Measurements from ENCODE around the gene LSG1.

DNA sequence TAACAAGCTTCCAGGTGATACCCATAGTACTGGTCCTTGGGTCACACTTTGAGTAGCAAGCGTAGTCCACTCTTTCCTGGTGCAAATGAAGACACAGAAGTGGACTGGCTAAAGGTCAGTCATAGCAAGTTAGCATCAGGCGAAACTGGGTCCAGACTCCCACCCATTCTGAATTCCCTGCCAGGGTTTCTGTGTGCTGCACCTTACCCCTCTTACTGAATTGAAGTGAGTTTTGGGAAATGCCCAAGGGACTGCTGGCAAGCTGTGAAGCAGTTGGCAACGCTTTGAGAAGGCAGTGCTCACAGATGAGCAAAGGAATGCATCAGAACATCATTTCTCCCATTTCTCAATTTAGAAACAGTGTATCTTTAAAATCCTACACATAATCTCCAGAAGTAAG is 1.8 kb upstream of the LSG1 start:
- TF ChIP-seq, protein P1, sequence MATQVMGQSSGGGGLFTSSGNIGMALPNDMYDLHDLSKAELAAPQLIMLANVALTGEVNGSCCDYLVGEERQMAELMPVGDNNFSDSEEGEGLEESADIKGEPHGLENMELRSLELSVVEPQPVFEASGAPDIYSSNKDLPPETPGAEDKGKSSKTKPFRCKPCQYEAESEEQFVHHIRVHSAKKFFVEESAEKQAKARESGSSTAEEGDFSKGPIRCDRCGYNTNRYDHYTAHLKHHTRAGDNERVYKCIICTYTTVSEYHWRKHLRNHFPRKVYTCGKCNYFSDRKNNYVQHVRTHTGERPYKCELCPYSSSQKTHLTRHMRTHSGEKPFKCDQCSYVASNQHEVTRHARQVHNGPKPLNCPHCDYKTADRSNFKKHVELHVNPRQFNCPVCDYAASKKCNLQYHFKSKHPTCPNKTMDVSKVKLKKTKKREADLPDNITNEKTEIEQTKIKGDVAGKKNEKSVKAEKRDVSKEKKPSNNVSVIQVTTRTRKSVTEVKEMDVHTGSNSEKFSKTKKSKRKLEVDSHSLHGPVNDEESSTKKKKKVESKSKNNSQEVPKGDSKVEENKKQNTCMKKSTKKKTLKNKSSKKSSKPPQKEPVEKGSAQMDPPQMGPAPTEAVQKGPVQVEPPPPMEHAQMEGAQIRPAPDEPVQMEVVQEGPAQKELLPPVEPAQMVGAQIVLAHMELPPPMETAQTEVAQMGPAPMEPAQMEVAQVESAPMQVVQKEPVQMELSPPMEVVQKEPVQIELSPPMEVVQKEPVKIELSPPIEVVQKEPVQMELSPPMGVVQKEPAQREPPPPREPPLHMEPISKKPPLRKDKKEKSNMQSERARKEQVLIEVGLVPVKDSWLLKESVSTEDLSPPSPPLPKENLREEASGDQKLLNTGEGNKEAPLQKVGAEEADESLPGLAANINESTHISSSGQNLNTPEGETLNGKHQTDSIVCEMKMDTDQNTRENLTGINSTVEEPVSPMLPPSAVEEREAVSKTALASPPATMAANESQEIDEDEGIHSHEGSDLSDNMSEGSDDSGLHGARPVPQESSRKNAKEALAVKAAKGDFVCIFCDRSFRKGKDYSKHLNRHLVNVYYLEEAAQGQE (IDR thresholded peaks at IDR 0.05; ENCODE audit: low read depth) = no peak
- TF ChIP-seq, protein P2, sequence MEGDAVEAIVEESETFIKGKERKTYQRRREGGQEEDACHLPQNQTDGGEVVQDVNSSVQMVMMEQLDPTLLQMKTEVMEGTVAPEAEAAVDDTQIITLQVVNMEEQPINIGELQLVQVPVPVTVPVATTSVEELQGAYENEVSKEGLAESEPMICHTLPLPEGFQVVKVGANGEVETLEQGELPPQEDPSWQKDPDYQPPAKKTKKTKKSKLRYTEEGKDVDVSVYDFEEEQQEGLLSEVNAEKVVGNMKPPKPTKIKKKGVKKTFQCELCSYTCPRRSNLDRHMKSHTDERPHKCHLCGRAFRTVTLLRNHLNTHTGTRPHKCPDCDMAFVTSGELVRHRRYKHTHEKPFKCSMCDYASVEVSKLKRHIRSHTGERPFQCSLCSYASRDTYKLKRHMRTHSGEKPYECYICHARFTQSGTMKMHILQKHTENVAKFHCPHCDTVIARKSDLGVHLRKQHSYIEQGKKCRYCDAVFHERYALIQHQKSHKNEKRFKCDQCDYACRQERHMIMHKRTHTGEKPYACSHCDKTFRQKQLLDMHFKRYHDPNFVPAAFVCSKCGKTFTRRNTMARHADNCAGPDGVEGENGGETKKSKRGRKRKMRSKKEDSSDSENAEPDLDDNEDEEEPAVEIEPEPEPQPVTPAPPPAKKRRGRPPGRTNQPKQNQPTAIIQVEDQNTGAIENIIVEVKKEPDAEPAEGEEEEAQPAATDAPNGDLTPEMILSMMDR (IDR thresholded peaks at IDR 0.05 in 2 of 3, conservative IDR thresholded peaks at IDR 0.05 in 1 of 3; ENCODE audit: borderline replicate concordance in 1 of 3, insufficient read depth in 1 of 3, low read depth in 2 of 3, low read length in 2 of 3) = no peak
- TF ChIP-seq POLR2A (IDR thresholded peaks at IDR 0.05; ENCODE audit: borderline replicate concordance, extremely low read depth, insufficient read depth, insufficient read length) = no peak
- TF ChIP-seq EZH2 (IDR thresholded peaks at IDR 0.05) = no peak
- no peak for TF ChIP-seq ZNF274 (IDR thresholded peaks at IDR 0.05; ENCODE audit: low read depth, low read length)
- TF ChIP-seq, protein P3, sequence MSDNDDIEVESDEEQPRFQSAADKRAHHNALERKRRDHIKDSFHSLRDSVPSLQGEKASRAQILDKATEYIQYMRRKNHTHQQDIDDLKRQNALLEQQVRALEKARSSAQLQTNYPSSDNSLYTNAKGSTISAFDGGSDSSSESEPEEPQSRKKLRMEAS (IDR thresholded peaks at IDR 0.05) = no peak
- no peak for TF ChIP-seq RAD21 (IDR thresholded peaks at IDR 0.05; ENCODE audit: low read depth)
- TF ChIP-seq, protein P4, sequence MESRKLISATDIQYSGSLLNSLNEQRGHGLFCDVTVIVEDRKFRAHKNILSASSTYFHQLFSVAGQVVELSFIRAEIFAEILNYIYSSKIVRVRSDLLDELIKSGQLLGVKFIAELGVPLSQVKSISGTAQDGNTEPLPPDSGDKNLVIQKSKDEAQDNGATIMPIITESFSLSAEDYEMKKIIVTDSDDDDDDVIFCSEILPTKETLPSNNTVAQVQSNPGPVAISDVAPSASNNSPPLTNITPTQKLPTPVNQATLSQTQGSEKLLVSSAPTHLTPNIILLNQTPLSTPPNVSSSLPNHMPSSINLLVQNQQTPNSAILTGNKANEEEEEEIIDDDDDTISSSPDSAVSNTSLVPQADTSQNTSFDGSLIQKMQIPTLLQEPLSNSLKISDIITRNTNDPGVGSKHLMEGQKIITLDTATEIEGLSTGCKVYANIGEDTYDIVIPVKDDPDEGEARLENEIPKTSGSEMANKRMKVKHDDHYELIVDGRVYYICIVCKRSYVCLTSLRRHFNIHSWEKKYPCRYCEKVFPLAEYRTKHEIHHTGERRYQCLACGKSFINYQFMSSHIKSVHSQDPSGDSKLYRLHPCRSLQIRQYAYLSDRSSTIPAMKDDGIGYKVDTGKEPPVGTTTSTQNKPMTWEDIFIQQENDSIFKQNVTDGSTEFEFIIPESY (IDR thresholded peaks at IDR 0.05; ENCODE audit: extremely low read depth, insufficient replicate concordance, low read length) = no peak
- TF ChIP-seq, protein P5, sequence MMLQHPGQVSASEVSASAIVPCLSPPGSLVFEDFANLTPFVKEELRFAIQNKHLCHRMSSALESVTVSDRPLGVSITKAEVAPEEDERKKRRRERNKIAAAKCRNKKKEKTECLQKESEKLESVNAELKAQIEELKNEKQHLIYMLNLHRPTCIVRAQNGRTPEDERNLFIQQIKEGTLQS (IDR thresholded peaks at IDR 0.05) = no peak
- no peak for TF ChIP-seq CEBPB (IDR thresholded peaks at IDR 0.05; ENCODE audit: low read depth)
- TF ChIP-seq YY1 (IDR thresholded peaks at IDR 0.05; ENCODE audit: extremely low read depth, insufficient replicate concordance, low read depth, low read length) = no peak
- no peak for TF ChIP-seq EGR1 (IDR thresholded peaks at IDR 0.05; ENCODE audit: low read depth)
- no peak for TF ChIP-seq POLR2AphosphoS5 (IDR thresholded peaks at IDR 0.05; ENCODE audit: low read depth, low read length)

Measured in HCT116 (cell line).